SKM-1 (cell line): ENCODE data around the gene PIK3R2.

Experiments used
- DNase-seq: peaks from one replicate; lab custom pipeline; 2025; ENCODE audit not compliant: unreplicated experiment; lab: John Stamatoyannopoulos, UW

Gene PIK3R2

GRCh38 chr19:18122860-18123795 is 29.8 kb upstream of the PIK3R2 start:
- DNase-seq = no peak

- no peak for DNase-seq
Observed at GRCh38 chr19:18123819-18124218, 29.1 kb upstream of the PIK3R2 start.

- no peak for DNase-seq
Observed at GRCh38 chr19:18126097-18126496, 26.9 kb upstream of the PIK3R2 start.

- DNase-seq = peak; percentile 53
Observed at GRCh38 chr19:18128044-18128443, 24.9 kb upstream of the PIK3R2 start.

GRCh38 chr19:18128805-18129204 is 24.2 kb upstream of the PIK3R2 start:
- no peak for DNase-seq

- DNase-seq = no peak
Observed at GRCh38 chr19:18130523-18131242, 22.3 kb upstream of the PIK3R2 start.

- DNase-seq = no peak
Observed at GRCh38 chr19:18131841-18132596, 20.9 kb upstream of the PIK3R2 start.

GRCh38 chr19:18135712-18136584 is 17.0 kb upstream of the PIK3R2 start:
- no peak for DNase-seq

- DNase-seq = no peak
Observed at GRCh38 chr19:18137242-18137641, 15.7 kb upstream of the PIK3R2 start.

GRCh38 chr19:18137657-18138339 is 15.2 kb upstream of the PIK3R2 start:
- no peak for DNase-seq

GRCh38 chr19:18140473-18140872 is 12.5 kb upstream of the PIK3R2 start:
- no peak for DNase-seq

- DNase-seq = no peak
Observed at GRCh38 chr19:18141031-18141430, 11.9 kb upstream of the PIK3R2 start.

GRCh38 chr19:18143902-18144301 is 9.1 kb upstream of the PIK3R2 start:
- DNase-seq = no peak

- DNase-seq = no peak
Observed at GRCh38 chr19:18144361-18144760, 8.6 kb upstream of the PIK3R2 start.

- no peak for DNase-seq
Observed at GRCh38 chr19:18144906-18145305, 8.1 kb upstream of the PIK3R2 start.

- DNase-seq = no peak
Observed at GRCh38 chr19:18145391-18145999, 7.5 kb upstream of the PIK3R2 start.

GRCh38 chr19:18147396-18147795 is 5.6 kb upstream of the PIK3R2 start:
- DNase-seq = no peak

GRCh38 chr19:18149596-18149975 is 3.4 kb upstream of the PIK3R2 start:
- DNase-seq = no peak

- DNase-seq = no peak
Observed at GRCh38 chr19:18150776-18151624, 2.0 kb upstream of the PIK3R2 start.
